Umbilical cord (tissue), 2 donors: Measurements from ENCODE around the gene PPP1R15B. TPM values are rescaled to one million over a fixed set of nuclear protein-coding genes. Genes with fewer than 3 reads are reported as not detected.

ENCODE experiments used
- DNase-seq: peaks from one replicate; pipeline ENCODE4 v3.0.0-alpha.2; 2015; ENCODE audit warnings: low spot score
- total RNA-seq: library from RNA; depleted of rRNA; stranded (reverse); fragments of >200 nt; gene quantifications from one replicate; pipeline ENCODE4 v1.2.3, GENCODE V29; 2014; ENCODE audit warnings: low replicate concordance; ENCODE audit not compliant: insufficient read depth

PPP1R15B gene
- total RNA-seq, 1 donor from 2014 or later: 42.4 TPM

GRCh38 chr1:204420039-204421004 is 8.7 kb upstream of the PPP1R15B start:
- no peak for DNase-seq

- no peak for DNase-seq
Observed at GRCh38 chr1:204419064-204419403, 7.4 kb upstream of the PPP1R15B start.

- peak; percentile 30 for DNase-seq
Observed at GRCh38 chr1:204418174-204419063, 6.8 kb upstream of the PPP1R15B start.

GRCh38 chr1:204417074-204417997 is 5.7 kb upstream of the PPP1R15B start:
- peak; percentile 96 for DNase-seq

- DNase-seq: no peak
Observed at GRCh38 chr1:204416589-204417073, 5.0 kb upstream of the PPP1R15B start.

- no peak for DNase-seq
Observed at GRCh38 chr1:204415351-204415750, 3.7 kb upstream of the PPP1R15B start.

- no peak for DNase-seq
Observed at GRCh38 chr1:204414016-204414415, 2.4 kb upstream of the PPP1R15B start.

GRCh38 chr1:204413170-204413535 is 1.5 kb upstream of the PPP1R15B start:
- DNase-seq: no peak

GRCh38 chr1:204410688-204411450 is 748 bp downstream of the PPP1R15B start:
- peak; percentile 60 for DNase-seq

- peak; percentile 18 for DNase-seq
Observed at GRCh38 chr1:204409836-204410687, 1.6 kb downstream of the PPP1R15B start.

- no peak for DNase-seq
Observed at GRCh38 chr1:204409123-204409522, 2.5 kb downstream of the PPP1R15B start.

- no peak for DNase-seq
Observed at GRCh38 chr1:204408602-204409001, 3.0 kb downstream of the PPP1R15B start.

GRCh38 chr1:204408074-204408507 is 3.5 kb downstream of the PPP1R15B start:
- peak; percentile 84 for DNase-seq

GRCh38 chr1:204407295-204407971 is 4.2 kb downstream of the PPP1R15B start:
- no peak for DNase-seq

- no peak for DNase-seq
Observed at GRCh38 chr1:204406621-204407020, 5.0 kb downstream of the PPP1R15B start.

GRCh38 chr1:204405988-204406387 is 5.6 kb downstream of the PPP1R15B start:
- no peak for DNase-seq

- DNase-seq: no peak
Observed at GRCh38 chr1:204404629-204405028, 7.0 kb downstream of the PPP1R15B start.

- DNase-seq: no peak
Observed at GRCh38 chr1:204402391-204402790, 9.2 kb downstream of the PPP1R15B start.

- DNase-seq: no peak
Observed at GRCh38 chr1:204401730-204402129, 9.9 kb downstream of the PPP1R15B start.
